ENCODE measurements around the gene BLID. TPM values are rescaled to one million over a fixed set of nuclear protein-coding genes. Genes with fewer than 3 reads are reported as not detected.

The BLID gene
- total RNA-seq, 1 donor from 2014 or later, result not detected

DNA sequence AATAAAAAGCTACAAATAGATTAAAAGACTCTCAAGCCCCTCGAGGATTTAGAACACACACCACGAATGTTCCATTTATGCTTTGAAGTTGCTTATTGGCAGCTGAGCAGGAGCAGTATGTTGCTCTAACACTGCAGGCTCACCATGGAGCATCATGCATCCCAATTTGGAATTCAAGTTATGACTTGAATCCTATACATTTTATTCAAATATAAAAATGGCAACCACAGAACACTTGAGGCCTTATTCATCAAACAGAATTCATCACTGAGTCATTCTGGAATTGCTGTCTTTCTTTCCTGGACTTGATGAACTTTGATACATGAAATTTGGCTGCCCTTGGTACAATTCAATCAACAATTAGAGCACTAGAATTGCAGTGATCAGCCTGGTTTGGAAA is 24.5 kb upstream of the BLID start:
- DNase-seq (ENCODE audit: low read depth in 2 of 2), result peak in 1 of 2 donors; percentile 62

DNA sequence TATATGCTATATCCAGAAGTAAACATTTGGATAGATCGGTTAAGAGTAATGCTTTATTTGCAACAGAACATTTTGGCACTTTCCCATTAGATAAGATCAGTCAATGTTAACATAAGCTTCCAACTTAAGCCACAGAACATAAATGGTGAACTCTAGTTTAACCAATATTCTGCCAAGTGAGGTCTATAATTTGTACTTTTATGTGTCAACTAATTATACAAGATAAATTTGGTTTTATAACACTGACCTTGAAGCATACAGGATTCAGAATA is 23.5 kb upstream of the BLID start:
- no peak for DNase-seq (ENCODE audit: low read depth in 2 of 2)

DNA sequence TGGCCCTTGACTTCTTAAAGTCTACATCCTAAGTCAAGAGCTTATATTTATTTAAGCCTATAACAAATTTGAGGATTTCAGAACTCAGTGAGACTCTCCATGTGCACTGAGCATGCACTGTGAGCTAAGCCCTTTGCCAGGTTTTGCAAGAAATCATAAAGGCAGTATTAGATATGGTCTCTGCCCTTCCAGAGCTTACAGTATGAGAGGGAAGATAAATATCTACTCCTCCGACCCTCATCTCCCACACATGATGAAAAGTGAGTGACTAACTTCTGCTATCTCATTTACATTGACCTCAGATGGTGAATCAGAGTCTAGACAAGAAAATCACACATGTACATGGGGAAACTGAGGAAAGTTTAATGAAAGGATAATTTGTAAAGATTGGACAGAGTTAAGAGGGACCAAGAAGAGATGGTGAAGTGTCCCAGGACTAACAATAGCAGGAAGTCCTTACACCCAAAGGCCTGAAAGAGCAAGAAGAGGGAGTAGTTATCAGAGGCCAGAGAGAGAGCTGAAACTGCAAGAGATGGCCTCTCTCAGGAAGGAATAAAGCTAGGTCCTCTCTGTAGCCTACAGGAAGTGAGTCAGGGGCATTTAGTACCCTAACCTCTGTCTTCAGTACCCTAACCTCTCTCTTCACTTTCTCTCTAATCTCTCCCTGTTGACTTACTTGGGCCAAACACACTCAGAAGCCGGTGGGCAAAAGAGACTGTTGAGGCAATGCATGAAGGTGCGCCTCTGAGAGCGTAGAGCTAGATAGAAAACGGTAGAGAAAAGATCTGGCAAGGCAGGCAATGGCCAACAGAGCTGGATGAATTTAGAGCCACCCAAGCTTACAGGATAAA is 23.0 kb upstream of the BLID start:
- DNase-seq (ENCODE audit: low read depth in 2 of 2), result peak in 1 of 2 donors; percentile 31

DNA sequence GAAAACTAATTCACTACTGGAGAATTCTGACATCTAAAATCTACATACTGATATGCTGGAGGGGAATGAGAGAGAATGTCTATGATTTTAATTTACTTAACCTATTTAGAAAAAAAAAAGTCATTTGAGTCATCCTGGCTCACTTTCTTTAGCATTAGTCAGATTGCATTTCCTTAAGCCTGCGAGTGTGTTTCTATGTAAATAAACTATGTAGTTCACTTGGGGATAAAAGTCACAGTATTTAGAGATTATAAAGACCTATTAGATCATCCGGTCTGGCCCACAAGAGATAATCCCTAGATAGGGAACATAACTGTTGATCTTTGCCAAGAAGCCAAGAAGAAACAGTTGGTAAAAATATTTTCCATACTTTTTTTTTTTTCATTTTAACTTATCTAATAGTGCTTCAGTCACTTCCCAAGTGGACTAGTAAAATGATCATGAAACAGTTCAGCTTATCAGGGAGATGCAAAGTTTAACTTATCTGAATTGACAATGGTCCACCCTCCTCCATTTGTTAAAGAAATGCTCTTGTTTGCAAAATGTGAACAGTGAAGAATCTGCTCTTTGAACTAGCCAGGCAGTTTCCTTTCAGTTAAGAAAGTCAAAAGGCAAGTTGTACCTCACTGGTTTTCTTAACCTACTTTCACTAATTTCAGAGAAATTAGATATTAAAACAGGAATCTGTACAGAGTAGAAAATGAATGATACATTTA is 21.2 kb upstream of the BLID start:
- peak in 1 of 2 donors; percentile 86 for DNase-seq (ENCODE audit: low read depth in 2 of 2)

DNA sequence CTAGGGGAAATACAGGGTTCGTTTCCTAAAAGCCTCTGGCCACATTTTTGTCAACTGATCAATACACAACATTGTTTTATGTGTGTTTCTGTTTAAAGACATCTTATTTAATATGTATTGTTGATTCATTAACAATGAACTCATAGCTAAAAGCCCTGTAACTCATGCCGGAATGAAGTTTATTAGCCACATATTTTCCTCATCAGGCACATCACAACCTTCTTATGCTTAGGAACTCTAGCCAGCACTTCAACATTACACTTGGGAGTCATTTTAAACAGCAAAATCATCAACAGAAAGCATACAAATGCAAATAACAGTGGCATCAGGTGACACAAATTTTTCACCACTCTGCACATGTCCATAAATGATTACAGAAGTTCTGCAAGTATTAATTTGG is 15.1 kb upstream of the BLID start:
- no peak for DNase-seq (ENCODE audit: low read depth in 2 of 2)

DNA sequence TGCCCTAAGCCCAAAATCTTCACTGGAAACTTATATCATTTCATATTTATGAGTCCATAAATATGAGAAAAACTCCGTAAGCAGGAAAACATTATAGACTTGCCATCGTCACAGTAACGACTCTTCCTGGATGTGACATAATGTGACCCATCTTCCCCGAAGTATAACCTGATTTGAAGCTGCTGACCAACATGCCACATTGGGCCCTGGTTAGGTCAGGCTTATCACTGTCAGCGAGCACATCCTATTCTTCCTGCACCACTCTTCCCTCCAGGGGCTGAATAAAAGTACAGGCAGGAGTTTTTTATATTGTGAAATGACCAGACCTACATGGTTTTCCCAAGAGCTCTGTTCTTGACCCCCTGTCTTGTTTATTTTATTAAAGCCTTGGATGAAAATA is 12.1 kb upstream of the BLID start:
- peak in 1 of 2 donors; percentile 93 for DNase-seq (ENCODE audit: low read depth in 2 of 2)

DNA sequence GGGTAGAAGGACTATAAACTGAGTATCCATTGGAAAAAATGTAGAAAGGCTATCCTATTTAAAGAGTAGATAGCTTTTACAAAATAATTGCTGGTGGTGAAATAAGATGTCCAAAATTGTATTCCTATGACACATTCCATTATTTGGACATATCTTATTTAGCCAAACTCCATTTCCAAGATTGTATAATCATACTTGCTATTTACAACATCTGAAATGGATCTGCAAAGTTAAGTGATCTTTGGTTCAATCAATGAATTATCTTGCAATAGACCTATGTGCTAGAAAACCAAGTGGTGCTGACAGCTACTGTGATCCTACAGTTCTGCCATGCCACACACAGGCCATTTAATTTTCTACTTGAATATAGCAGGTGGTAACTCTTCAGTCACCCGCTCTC is 11.0 kb upstream of the BLID start:
- DNase-seq (ENCODE audit: low read depth in 2 of 2), result no peak

DNA sequence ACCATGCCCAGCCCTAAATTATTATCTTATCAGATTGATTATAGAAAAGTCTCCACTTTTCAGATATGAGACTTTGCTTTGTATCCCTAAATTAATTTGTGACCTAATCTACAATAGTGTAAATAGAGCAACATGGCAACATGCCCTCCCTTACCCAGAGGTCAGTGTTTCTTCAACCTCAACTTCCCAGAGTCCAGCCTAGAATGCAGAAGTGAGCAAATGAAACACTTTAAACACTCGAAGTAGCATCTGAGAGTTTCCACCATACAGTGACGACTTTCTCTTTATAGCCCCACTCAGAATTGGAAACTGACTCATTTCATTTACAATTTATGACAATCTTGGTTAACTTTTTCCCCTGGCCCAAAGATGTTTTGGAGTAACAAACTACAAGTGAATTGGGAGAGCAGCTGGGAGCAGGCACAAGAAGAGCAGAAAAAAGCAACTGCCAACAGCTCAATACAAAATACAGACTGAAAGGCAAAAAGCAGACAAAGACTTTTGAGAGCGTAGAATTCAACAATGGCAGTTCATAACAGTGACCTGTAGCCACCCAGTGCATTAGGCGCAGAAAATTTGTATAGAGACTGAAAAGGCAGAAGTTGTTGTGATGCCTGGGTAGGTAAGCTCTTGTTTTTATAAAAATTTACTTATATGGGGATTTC is 10.1 kb upstream of the BLID start:
- DNase-seq (ENCODE audit: low read depth in 2 of 2), result no peak

DNA sequence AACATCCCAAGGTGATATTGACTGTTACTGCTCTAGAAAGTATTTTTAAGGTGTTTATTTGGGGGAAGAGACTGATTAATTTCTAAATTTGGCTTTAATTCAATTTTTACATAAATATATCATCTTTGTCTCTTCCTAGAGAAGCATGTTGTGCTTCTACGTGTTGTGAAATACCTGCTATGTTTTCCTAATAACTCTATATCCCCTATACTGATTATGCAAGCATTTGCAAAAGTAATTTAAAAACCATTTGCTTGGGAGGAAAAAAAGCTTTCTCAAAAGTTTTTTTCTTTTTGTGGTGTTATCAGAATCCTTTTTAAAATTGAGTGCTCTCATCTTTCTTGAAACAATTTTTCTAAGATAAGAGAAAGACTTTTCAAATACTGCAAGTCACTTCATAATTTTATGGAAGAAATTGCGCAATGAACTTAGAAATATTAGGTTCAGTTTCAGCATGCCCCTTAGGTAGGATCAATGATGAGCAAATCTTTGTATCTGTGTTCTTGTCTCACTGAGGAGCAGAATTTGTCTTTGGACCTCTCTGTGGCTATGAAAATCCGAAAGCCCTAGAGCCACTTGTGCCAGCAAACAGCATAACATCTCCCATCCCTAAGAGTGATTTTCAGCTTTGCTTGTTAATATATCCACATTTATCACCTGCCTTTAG is 7.4 kb upstream of the BLID start:
- DNase-seq (ENCODE audit: low read depth in 2 of 2), result no peak

DNA sequence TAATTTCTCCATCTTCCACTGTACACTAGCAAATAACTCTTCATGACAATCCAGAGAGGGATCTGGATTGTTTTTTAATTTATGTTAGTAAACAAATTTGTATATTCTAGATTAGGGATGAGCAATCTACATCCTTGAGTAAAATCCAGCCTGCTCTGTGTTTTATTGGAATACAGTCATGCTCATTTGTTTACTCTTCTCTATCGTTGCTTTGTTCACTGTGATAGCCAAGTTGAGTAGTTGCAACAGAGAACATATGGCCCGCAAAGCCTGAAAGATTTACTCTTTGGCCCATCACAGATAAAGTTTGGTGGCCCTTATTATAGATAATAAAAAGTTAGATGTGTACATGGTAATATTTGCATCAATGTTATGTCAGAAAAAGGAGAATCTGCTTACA is 6.2 kb upstream of the BLID start:
- DNase-seq (ENCODE audit: low read depth in 2 of 2), result no peak

DNA sequence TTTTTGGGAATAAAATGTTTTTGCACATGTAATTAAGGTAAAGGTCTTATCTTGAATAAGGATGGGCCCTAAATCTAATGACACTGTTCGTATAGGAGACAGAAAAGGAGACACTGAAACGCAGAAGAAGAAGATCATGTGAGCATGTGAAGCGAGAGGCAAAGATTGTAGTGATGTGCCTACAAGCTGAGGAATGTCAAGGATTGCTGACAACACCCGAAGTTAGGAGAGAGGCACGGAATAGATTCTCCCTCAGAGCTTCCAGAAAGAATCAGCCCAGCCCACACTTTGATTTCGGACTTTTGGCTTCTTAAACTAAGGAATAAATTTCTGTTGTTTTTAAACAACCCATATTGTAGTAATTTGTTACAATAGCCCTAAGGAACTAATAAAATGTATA is 4.1 kb upstream of the BLID start:
- no peak for DNase-seq (ENCODE audit: low read depth in 2 of 2)

DNA sequence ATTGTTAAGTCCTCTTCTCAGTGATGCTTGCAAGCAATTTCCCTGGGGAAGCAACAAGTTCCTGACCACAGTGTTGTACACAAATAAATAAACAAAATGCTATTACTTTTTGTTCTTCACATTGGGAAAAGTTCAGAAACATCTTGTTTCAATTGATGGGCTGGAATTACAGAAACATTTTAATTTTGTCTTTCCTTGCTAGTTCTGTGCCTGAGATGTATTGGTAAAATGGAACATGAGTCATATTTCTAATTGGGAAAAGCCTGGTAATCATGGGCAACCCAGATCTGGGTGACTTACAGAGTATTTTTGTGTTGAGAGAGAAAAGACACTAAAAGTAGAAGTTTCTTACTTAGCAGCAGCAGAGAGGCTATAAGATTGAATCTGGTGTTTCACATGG is 576 bp upstream of the BLID start:
- no peak for DNase-seq (ENCODE audit: low read depth in 2 of 2)

DNA sequence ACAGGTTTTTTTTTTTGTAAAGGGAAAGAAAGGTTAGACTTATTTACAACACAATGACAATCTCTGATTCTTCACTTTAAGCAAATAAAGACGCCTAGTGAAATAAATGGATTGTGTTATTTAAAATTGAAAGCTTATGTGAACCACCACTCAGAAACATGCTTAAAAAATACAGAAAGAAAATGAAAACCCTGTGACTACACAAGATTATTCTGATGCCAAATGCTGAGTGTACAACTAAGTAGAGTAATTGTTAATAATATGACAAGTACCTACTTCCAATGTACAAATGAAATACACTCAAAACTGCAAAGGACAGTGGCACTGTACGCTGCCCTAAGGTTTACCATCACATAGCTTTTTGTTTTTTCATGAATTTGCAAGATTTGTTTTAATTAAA is 1.0 kb downstream of the BLID start:
- DNase-seq (ENCODE audit: low read depth in 2 of 2), result no peak

DNA sequence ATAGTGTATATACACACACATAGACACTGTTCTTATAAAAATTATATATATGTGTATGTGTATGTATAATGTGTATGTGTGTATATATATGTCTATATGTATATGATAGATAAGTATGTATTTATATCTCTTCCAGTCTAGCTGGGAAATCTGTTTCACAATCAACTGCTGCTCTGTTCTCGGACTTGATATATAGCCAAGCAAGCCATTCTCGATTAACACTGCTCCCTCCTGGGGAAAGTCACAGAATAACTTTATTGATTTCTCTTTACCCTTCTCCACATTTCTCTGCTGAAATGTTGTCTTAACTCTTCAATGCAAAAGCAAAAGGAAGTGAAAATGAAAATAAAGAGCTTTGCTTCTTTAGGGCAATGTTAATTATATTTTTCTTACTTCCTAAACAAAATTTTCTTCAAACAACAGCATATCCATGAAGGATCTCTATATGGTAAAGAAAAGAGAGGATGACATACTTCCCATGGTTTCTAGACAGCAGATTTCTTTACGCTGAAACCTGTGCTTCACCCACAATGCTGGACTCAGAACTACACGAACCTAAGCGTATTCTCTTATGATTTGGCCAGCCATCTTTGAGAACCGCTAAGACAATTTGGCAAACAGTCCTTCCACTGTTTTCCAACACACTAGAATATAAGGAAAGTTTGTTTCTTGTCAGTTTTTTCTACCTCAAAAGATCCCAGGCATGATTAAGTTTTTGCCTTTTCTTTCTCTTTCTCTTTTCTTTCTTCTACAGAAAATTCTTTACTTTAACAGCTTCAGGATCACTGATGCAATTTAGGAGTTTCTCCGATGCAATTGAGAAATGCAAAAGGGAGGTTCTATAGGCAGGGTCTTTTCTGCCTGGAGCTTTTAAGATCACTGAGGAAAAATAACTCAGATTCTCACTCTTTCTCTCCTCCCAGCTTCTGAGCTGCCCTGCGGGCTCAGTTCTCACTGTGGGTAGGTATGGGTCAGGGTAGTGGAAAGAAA is 1.9 kb downstream of the BLID start:
- no peak for DNase-seq (ENCODE audit: low read depth in 2 of 2)

DNA sequence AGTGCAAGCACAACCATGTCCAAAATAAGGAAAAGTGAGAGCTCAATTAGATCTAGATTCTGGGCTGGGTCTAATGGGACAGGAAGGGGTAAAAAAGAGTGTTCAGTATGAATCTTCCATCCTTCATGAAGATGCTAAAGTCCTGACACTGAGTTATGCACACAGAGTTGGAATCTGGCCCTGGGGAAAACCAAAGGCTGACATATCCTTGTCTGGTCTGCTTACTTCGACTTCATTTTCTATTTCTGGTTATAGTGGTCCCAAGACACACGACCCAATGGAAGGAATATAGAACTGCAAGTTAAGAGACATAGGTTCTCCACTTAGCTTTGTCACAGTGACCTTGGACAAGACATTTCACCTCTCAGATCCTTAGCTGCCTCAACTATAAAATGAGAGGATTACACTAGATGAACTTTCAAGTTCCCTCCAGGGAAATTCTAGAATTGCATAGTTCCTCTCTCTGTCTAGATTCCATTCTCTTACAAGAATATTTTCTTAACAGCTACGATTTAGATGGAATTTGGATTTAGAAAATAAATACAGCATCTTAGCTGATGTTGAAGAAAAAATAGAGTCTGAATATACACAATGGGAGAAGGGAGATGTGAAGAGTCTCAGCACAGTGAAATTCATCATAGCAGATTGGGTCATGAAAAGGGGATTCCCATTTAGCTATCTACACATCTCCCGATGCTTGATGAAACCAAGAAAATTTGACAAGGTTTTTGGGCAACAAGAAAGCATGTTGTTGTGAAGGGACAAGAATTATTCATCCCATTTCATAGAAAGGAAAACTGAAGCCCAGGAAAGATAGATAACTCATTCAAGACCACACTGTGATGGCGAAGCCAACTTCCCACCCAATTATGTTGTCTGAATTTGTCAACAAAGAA is 3.3 kb downstream of the BLID start:
- no peak for DNase-seq (ENCODE audit: low read depth in 2 of 2)

DNA sequence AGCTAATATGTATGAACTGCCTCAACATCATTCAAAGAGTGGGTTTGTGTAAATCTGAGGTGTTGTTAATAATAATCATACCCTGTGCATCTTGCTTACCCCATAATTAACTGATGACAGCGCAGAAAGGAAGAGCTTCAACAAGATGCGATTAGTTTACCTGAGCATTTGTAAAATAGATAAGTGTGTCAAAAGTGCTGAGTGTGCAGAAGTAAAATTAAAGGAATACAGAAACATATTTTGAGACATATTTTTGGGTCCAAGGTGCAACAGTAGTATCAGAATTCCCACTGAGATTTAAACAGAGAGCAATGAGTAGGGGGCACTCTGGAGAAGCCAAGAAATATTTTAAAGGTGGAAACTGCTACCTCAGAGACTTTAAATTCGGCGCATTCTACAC is 6.1 kb downstream of the BLID start:
- no peak for DNase-seq (ENCODE audit: low read depth in 2 of 2)

DNA sequence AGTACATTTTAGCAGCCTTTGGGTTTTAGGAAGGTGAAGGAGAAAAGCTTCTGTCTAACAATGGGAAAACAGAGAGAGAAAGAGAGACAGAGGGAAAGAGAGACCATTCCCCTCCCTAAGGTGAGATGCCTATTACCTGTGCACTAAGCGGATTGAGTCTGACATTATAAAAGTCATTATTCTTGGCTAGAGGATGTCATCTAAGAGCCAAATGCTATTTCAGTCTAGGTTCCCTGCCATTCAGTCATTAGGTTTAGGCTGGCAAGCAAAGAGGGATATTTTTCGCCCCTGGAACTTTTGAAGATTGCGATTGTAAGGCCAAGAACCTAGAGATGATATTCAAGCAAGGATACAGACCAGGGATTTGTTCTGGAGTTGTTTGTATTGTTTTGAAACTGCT is 7.2 kb downstream of the BLID start:
- DNase-seq (ENCODE audit: low read depth in 2 of 2), result no peak

DNA sequence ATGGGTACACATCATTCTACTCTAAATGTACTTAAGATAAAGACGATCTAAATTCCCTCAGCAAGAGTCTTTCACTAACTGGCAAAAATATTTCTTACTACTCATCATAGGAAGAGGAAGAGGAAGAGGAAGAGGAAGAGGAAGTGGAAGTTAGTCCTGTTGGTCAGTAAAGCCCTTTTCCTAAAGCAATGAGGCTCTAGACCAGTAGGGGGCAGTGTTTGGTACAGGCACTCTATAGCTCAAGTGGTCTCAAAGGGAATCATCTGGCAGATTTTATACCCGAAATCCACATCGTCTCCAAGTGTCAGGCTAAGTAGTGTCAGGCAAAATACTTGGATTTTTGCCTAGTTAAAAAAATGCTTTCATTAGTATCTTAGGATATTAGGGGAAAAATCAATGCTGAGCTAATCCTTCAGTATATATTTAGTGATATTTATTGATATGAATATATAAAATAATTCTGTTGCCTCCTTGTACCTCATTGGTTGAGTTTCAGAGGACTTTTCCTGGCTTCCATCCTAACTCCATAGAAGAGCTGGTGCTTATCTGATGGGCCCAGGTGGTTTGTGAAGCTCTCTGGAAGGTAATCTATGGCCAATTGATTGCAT is 7.7 kb downstream of the BLID start:
- DNase-seq (ENCODE audit: low read depth in 2 of 2), result peak; percentile 59 to 67

DNA sequence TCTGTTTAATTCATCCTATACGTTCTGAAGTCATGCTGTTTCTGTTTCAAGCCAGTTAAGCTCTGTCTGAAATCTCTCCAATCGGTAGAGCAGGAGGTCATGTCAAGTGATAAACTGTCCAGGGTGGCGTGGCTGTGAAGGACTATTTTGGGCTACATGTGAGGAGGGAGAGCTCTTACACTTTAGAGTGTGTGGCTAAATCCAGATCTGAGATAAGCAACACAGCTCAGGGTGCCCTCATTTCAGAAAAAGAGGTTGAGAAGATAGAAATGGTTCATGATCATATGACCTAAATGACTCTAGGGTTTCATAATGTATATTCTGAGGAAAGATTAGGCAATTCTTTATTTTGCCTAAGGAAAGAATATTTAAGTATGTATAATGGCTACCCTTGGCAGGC is 8.4 kb downstream of the BLID start:
- no peak for DNase-seq (ENCODE audit: low read depth in 2 of 2)

DNA sequence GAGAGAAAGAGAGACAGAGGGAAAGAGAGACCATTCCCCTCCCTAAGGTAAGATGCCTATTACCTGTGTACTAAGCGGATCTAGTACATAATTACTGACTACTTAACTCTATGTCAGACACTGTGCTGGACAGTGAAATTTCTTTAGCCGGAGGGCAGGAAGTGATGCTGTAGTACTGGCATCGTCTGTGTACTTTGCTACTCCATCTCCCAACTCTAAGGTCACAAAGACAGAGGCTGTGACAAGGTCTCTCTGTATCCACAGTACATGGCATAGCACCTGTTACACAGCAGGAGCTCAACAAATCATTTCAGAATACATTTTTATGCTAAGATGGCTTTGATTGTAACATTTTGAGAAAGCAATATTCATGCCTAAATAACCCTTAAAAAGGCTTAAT is 9.0 kb downstream of the BLID start:
- no peak for DNase-seq (ENCODE audit: low read depth in 2 of 2)

Measured in lung microvascular endothelial cell (primary cell).